ENCODE results near the gene CEMIP.

The CEMIP gene

GRCh38 chr15:80895091-80895490, 115.9 kb downstream of the CEMIP start:
- no peak overlapping the region for H3K9ac ChIP-seq (ENCODE audit: low read depth, low read length)
- H3K9me3 ChIP-seq (ENCODE audit: control insufficient read depth, insufficient read depth, low read length): no peaks in the 10 kb centered on the region
- no peaks in the 10 kb centered on the region for H3K4me1 ChIP-seq (ENCODE audit: insufficient read depth, low read length)
- no peaks in the 10 kb centered on the region for H3K36me3 ChIP-seq (ENCODE audit: insufficient read depth, low read length)

- Histone ChIP-seq H3K9ac (ENCODE audit: low read depth, low read length) (no peak overlapping the region), H3K4me1 (ENCODE audit: insufficient read depth, low read length) (no peaks in the 10 kb centered on the region), H3K9me3 (ENCODE audit: control insufficient read depth, insufficient read depth, low read length) (no peaks in the 10 kb centered on the region), H3K36me3 (ENCODE audit: insufficient read depth, low read length) (no peaks in the 10 kb centered on the region)
These were observed 116.8 kb downstream of the CEMIP start for GRCh38 chr15:80895965-80896364.

GRCh38 chr15:80898040-80898439, 118.9 kb downstream of the CEMIP start:
- Histone ChIP-seq H3K9me3 (ENCODE audit: control insufficient read depth, insufficient read depth, low read length) (no peaks in the 10 kb centered on the region), H3K9ac (ENCODE audit: low read depth, low read length) (no peak overlapping the region), H3K36me3 (ENCODE audit: insufficient read depth, low read length) (no peaks in the 10 kb centered on the region), H3K4me1 (ENCODE audit: insufficient read depth, low read length) (no peaks in the 10 kb centered on the region)

GRCh38 chr15:80902298-80902801, 123.2 kb downstream of the CEMIP start:
- Histone ChIP-seq H3K9me3 (ENCODE audit: control insufficient read depth, insufficient read depth, low read length) (no peaks in the 10 kb centered on the region), H3K36me3 (ENCODE audit: insufficient read depth, low read length) (no peaks in the 10 kb centered on the region), H3K9ac (ENCODE audit: low read depth, low read length) (no peak overlapping the region), H3K4me1 (ENCODE audit: insufficient read depth, low read length) (0 out of 2 replicates have a peak, but pooled peaks cover 4% of the 10 kb centered on the region)

GRCh38 chr15:80904998-80905397, 125.8 kb downstream of the CEMIP start:
- no peaks in the 10 kb centered on the region for H3K36me3 ChIP-seq (ENCODE audit: insufficient read depth, low read length)
- H3K9ac ChIP-seq (ENCODE audit: low read depth, low read length): no peak overlapping the region
- no peaks in the 10 kb centered on the region for H3K9me3 ChIP-seq (ENCODE audit: control insufficient read depth, insufficient read depth, low read length)
- H3K4me1 ChIP-seq (ENCODE audit: insufficient read depth, low read length): 0 out of 2 replicates have a peak, but pooled peaks cover 4% of the 10 kb centered on the region

- H3K9me3 ChIP-seq (ENCODE audit: control insufficient read depth, insufficient read depth, low read length): no peaks in the 10 kb centered on the region
- H3K9ac ChIP-seq (ENCODE audit: low read depth, low read length): no peak overlapping the region
- H3K4me1 ChIP-seq (ENCODE audit: insufficient read depth, low read length): 0 out of 2 replicates have a peak, but pooled peaks cover 4% of the 10 kb centered on the region
- no peaks in the 10 kb centered on the region for H3K36me3 ChIP-seq (ENCODE audit: insufficient read depth, low read length)
These were observed 127.1 kb downstream of the CEMIP start for GRCh38 chr15:80906159-80906766.

GRCh38 chr15:80911821-80912220, 132.7 kb downstream of the CEMIP start:
- H3K9me3 ChIP-seq (ENCODE audit: control insufficient read depth, insufficient read depth, low read length): no peaks in the 10 kb centered on the region
- H3K36me3 ChIP-seq (ENCODE audit: insufficient read depth, low read length): no peaks in the 10 kb centered on the region
- no peaks in the 10 kb centered on the region for H3K4me1 ChIP-seq (ENCODE audit: insufficient read depth, low read length)
- no peak overlapping the region for H3K9ac ChIP-seq (ENCODE audit: low read depth, low read length)

- H3K4me1 ChIP-seq (ENCODE audit: insufficient read depth, low read length): no peaks in the 10 kb centered on the region
- no peaks in the 10 kb centered on the region for H3K9me3 ChIP-seq (ENCODE audit: control insufficient read depth, insufficient read depth, low read length)
- no peak overlapping the region for H3K9ac ChIP-seq (ENCODE audit: low read depth, low read length)
- no peaks in the 10 kb centered on the region for H3K36me3 ChIP-seq (ENCODE audit: insufficient read depth, low read length)
These were observed 133.5 kb downstream of the CEMIP start for GRCh38 chr15:80912673-80913072.

GRCh38 chr15:80913541-80913940, 134.4 kb downstream of the CEMIP start:
- Histone ChIP-seq H3K36me3 (ENCODE audit: insufficient read depth, low read length) (no peaks in the 10 kb centered on the region), H3K9ac (ENCODE audit: low read depth, low read length) (no peak overlapping the region), H3K4me1 (ENCODE audit: insufficient read depth, low read length) (no peaks in the 10 kb centered on the region), H3K9me3 (ENCODE audit: control insufficient read depth, insufficient read depth, low read length) (no peaks in the 10 kb centered on the region)

GRCh38 chr15:80915472-80915871, 136.3 kb downstream of the CEMIP start:
- Histone ChIP-seq H3K9me3 (ENCODE audit: control insufficient read depth, insufficient read depth, low read length) (no peaks in the 10 kb centered on the region), H3K4me1 (ENCODE audit: insufficient read depth, low read length) (no peaks in the 10 kb centered on the region), H3K9ac (ENCODE audit: low read depth, low read length) (no peak overlapping the region), H3K36me3 (ENCODE audit: insufficient read depth, low read length) (no peaks in the 10 kb centered on the region)

- Histone ChIP-seq H3K9me3 (ENCODE audit: control insufficient read depth, insufficient read depth, low read length) (no peaks in the 10 kb centered on the region), H3K9ac (ENCODE audit: low read depth, low read length) (no peak overlapping the region), H3K36me3 (ENCODE audit: insufficient read depth, low read length) (no peaks in the 10 kb centered on the region), H3K4me1 (ENCODE audit: insufficient read depth, low read length) (no peaks in the 10 kb centered on the region)
These were observed 136.9 kb downstream of the CEMIP start for GRCh38 chr15:80916056-80916455.

GRCh38 chr15:80918196-80918783, 139.1 kb downstream of the CEMIP start:
- no peak overlapping the region for H3K9ac ChIP-seq (ENCODE audit: low read depth, low read length)
- H3K4me1 ChIP-seq (ENCODE audit: insufficient read depth, low read length): no peaks in the 10 kb centered on the region
- H3K9me3 ChIP-seq (ENCODE audit: control insufficient read depth, insufficient read depth, low read length): no peaks in the 10 kb centered on the region
- H3K36me3 ChIP-seq (ENCODE audit: insufficient read depth, low read length): no peaks in the 10 kb centered on the region

- Histone ChIP-seq H3K4me1 (ENCODE audit: insufficient read depth, low read length) (no peaks in the 10 kb centered on the region), H3K9ac (ENCODE audit: low read depth, low read length) (no peak overlapping the region), H3K36me3 (ENCODE audit: insufficient read depth, low read length) (no peaks in the 10 kb centered on the region; the same call in 1 of the 2 replicates), H3K9me3 (ENCODE audit: control insufficient read depth, insufficient read depth, low read length) (no peaks in the 10 kb centered on the region)
These were observed 141.1 kb downstream of the CEMIP start for GRCh38 chr15:80920271-80920699.

GRCh38 chr15:80921736-80922410, 142.7 kb downstream of the CEMIP start:
- H3K36me3 ChIP-seq (ENCODE audit: insufficient read depth, low read length): no peaks in the 10 kb centered on the region; the same call in 1 of the 2 replicates

GRCh38 chr15:80923668-80924067, 144.5 kb downstream of the CEMIP start:
- Histone ChIP-seq H3K4me1 (ENCODE audit: insufficient read depth, low read length) (no peaks in the 10 kb centered on the region), H3K36me3 (ENCODE audit: insufficient read depth, low read length) (no peaks in the 10 kb centered on the region; the same call in 1 of the 2 replicates), H3K9me3 (ENCODE audit: control insufficient read depth, insufficient read depth, low read length) (no peaks in the 10 kb centered on the region), H3K9ac (ENCODE audit: low read depth, low read length) (no peak overlapping the region)

More at GRCh38 chr15:80921736-80922410, 142.7 kb downstream of the CEMIP start:
- H3K4me1 ChIP-seq (ENCODE audit: insufficient read depth, low read length): no peaks in the 10 kb centered on the region
- H3K9me3 ChIP-seq (ENCODE audit: control insufficient read depth, insufficient read depth, low read length): no peaks in the 10 kb centered on the region
- H3K9ac ChIP-seq (ENCODE audit: low read depth, low read length): no peak overlapping the region
